GM21367 (cell line): ENCODE results near the gene PHACTR1.
"Not testable (repeated sequence)": the region's sequence is repeated elsewhere in the genome, so short reads cannot be mapped to it uniquely, and the experiment has no call there.

ENCODE experiments used
- ATAC-seq: cut with Tn5 transposase; IDR thresholded peaks from one replicate; pipeline ENCODE4 v1.9.1; 2021; ENCODE audit not compliant: unreplicated experiment

PHACTR1 gene

DNA sequence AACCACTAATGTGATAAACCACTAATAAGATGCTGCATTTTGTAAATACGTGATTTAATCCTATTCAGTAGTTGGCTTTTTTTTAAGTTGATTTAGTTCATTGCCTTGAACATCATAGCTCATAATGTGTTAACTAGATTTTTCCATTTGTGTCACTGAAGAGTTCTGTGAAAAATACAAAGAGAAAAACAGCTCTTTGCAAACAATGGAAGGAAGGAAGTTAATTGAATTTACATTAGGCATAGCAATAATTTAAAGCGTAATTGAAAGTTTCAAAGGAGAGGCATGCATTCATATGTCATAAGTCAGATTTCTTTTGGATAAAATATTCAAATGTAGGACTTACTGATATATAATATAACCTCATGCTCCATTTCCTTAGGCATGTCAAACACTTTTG, 509.5 kb downstream of the PHACTR1 start:
- ATAC-seq = no peak

DNA sequence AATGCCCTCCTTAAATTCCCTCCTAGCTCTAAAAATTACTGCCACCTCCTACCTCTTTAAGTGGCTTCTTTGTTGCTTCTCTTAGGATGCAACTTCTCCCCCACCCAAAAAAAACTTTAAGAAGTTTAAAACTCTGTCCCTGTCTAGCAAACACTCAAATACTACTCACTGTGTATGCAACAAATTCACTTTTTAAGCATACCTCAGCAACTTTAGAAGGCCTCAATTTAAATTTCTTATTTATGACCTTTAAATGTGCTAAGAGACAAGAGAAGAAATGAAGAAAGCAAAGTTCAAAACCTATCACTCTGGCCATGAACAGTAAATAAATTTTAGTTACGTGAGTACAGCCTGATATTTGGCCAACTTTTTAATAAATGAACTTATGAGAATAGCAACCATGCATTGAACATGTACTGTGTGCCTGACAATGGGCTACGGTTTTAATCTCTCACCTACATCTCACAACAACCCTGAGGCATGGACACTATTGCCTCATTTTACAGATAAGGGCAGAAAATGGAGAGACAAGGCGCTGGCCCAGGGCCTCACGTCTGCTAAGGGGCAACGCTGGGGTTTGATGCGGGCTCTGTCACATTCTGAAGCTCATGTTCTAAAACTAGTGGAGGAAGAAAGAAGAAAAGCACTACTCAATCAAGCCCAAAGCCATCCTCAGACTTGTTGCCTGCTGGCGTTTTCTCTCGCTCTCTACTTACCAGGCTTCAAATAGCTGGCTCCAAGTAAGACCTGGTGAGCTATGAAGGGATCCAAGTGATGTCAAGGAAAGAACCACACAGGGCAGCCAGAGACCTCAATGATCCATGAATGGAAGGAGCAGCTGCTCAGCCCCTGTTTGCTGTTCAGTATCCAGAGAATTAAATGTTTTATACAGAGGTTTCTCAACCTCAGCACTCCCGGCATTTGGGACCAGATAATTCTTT, 512.0 kb downstream of the PHACTR1 start:
- no peak for ATAC-seq

DNA sequence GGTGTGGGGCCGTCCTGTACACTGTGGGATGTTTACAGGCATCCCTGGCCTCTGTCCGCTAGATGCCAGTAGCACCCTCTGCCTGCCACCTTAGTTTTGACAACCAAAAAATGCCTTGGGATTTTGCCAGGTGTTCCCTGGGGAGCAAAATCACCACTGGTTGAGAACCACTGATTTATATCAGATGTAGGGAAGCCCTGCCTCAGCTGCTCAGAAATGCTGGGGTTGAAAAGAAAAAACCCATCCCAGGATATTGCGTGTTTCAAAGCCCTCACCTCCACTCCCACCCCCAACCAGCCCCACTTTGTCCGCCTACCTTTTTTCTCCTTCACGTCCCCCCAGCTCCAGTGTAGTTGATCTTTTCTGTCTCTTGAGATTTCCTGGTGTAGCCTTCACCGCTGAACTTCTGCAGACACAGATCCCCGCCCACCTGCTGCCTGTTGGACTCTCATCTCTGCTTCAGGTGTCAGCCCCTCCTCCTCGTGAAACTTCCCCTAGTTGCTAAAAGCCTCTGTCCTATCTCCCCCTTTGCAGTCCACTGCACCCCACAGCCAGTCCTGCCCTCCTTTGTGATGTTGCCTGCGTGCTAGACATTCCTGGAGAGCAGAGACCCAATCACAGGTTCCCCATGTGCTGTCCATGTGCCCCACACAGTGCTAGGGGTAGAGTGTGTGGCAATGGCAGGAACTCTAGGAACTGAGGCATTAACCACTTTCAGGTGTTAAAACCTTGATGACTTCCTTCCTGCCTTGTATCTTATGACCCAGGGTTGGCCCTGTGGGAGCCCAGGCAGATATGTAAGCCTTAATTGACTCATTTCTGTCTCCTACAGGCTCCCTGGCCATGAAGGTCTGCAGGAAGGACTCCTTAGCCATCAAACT, 512.9 kb downstream of the PHACTR1 start:
- ATAC-seq = peak; percentile 85

DNA sequence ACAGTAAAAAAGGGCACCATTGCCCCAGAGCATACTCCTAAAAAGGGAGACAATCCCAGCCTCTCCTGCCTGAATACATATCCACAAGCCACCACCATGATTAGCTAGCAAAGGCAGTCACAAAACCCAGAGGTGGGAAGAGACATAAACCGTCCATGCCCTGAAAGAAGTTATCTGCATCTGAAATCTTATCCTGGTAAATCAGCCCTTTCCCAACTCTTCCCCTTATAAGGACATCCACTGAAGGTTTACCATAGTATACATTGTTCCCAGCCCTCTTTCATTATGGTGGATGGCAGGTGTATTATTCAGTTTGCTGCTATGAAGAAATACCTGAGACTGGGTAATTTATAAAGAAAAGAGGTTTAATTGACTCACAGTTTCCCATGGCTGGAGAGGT, 516.5 kb downstream of the PHACTR1 start:
- no peak for ATAC-seq

DNA sequence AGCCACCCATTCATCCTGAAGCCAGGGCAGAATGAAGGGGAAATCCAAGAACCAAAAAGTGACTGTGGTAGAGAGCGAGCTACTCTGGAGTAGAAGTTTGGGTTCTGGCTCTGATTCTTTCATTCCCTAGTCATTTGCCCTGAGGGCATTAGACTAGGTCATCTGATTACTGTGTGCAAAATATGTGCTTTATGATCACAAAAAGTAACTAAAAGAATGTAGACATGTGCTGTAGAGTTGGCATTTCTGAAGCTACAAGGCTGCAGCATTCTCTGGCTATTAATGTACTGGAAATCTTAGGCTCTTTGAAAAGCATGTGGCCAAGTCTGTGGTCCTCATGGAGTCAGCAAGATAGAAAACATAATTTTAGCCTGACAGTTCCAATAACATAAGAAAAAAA, 517.6 kb downstream of the PHACTR1 start:
- no peak for ATAC-seq

DNA sequence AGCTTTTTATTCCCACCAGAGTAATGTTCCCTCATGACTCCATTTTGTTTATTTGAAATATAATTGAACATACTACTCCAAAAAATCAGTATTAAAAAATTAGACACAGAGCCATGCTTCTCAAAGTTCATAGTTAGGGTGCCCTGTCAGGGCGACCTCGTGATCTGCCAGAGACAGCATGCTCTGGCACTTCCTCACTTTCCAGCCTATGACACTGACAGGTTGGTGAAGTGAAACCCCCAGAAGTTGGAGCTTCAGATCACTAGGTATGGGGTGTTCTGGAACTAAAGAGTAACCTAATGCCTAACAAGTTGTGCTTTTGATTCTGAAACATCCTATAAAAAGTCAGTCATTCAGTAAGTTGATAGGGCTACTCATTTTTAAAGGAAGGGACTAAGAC, 518.8 kb downstream of the PHACTR1 start:
- no peak for ATAC-seq

DNA sequence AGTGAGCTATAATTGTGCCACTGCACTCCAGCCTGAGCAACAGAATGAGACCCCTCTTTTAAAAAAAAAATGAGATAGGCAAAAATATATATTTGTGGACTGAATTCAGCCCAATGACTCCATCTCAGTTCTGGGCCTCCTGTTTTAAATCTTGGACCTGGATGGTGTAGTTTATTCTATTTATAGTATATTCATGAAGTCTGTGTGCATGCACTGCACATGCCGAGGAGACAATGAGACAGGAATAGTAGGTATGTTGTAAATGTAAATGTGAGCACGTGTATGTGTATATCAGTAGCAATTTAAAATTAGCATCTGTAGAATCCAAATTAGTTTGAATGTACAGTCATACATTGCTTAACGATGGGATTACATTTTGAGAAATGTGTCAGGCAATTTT, 520.8 kb downstream of the PHACTR1 start:
- no peak for ATAC-seq

DNA sequence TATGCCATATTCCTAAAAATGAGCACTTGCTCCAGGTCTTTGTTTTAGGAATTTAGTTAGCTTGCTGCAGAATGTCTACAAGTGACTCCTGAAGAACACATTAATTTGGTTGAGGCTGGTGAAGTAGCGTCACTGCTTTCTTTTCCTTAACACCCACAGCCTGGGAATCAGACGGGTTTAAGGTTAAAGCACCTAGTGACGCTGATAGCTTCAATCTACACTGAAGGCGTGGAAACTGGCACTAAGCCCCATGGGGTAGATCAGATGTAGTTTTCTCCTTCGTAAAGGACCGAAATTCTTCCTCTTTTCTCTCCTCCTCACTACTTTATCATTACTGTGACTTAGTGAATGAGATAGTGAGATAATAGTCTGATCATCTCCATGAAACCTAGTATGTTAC, 521.5 kb downstream of the PHACTR1 start:
- no peak for ATAC-seq

DNA sequence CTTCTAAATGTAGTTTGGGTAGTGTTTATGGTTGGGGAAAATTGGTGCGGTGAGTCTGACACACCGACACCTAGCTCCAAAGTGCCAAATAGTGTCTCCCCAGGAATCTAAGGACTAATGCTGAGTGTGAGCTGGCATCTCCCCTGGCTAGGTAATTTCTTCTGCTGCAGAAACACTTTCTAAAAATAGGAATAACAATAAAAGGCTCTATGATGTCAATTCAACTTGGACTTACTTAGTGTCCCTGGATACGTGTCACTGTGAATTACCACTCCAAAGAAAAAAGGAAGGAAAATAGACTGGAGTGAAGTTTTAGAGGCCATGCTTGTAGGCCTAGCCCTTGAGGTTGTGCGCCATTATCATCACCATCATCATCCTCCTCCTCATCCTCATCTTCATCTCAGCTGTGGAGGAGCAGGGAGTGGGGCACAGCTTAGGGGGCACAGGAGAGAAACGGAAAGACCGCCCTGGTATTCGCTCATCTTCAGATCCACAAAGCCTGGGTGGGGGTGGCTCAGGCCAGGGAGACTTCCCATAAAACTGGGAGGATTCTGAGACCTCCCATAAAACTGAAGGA, 522.2 kb downstream of the PHACTR1 start:
- ATAC-seq = no peak

DNA sequence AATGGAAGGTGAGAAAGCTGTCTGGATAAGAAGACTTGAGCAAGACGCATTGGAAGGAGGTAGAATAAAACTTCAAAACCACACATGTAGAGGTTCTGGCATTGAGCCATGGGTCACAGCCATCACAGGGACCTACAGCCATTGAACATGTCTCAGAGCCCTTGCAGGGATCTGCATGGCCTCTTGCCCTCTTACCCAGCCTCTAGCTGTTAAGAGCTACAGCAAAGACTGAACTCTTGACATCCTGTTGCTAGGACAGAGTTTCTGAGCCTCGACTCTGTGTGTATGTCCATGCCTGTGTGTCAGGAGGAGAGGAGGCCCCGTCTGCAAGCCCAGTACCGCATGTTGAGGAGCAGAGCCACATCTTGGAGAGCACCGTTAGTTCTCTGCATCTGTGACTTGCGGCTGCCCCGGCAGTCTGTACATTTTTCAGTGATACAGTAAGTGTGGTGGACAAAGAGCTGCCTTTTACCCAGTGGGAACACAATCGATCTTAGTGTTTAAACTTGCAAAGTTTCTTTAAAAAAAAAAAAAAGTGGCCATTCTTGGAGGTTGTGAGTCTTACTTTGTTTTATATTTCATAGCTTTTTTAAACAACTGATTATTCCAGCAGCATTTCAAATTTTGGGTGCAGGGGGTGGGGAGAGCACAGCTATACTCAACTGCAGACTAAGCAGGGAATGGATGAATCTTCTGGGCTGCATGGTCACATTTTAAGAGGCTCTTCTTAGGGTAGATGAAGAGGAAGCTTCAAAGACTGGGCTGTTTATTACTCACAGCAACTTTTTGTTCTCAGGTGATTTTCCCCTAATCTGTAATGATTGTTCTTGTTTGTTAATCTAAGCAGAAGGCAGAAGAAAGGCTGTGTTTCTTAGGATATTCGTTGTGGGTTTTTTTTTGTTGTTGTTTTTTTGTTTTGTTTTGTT, 523.2 kb downstream of the PHACTR1 start:
- ATAC-seq = no peak

DNA sequence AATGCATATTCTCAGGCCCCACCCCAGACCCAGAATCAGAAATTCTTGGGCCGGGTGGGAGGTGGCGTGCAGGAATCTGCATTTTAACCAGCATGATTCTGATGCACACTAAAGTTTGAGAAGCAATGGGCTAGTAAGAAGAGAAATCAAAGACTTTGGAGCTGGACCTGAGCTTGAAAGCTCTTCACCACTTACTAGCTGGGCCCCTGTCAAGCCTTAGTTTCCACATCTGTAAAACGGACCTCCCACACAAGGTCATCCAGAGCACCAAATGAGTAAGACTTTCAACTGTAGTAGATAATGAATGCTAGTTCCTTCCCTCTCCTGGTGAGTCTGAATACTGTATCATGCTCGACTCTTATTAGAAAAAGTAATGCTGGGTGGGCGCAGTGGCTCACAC, 524.8 kb downstream of the PHACTR1 start:
- no peak for ATAC-seq

DNA sequence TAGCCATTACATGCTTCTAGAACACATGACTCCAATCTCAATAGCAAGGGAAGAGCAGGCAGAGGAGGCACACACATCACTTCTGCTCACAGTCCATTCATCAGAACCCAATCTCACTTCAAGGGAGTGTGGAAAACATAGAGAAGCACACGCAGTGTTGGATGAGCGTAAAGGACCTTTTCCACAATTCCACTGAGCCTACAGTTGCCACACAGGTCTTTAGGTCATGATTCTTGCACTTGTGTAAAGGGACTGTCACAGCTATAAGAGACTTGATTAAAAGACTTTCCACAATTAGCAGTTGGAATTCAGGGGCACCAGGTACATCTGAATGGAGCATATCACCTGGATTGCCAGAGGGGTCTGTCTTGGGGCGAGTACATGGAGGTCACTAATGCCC, 525.6 kb downstream of the PHACTR1 start:
- ATAC-seq = no peak

DNA sequence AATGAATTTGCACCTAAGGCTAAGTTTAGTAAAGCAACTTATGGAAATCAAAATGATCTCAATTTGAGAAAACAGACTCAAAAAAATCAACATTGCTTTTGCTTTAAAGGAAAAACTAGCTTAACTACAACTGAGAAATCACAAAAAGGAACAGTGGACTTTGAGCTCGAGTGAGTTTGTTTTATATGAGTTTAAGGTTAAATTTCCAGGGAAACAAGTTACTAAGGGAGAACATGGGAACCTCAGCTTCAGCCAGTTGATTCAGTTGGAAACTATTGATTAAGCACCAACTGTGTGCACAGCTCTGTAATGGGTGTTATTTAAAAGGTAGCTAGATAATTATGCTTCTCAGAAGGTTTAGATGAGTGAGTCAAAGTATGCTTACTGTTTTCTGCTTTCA, 526.0 kb downstream of the PHACTR1 start:
- ATAC-seq = no peak

DNA sequence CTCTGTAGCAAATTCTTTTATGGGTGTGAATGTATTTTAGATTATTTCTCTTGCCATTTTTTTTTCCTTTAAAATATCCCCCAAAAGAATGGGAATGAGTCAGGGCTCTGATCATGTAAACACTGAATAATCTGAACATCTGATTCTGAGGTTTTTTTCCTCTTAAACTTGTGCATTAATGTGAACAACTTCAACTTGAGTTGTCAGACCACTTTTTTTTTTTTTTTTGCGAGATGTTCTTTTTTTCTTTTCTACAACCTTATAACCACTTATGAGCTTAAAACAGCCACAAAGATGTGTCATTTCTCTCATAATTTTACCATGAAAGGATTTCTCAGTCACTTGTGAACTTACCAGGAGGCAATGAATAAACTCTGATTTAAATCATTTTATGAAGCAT, 526.5 kb downstream of the PHACTR1 start:
- no peak for ATAC-seq

DNA sequence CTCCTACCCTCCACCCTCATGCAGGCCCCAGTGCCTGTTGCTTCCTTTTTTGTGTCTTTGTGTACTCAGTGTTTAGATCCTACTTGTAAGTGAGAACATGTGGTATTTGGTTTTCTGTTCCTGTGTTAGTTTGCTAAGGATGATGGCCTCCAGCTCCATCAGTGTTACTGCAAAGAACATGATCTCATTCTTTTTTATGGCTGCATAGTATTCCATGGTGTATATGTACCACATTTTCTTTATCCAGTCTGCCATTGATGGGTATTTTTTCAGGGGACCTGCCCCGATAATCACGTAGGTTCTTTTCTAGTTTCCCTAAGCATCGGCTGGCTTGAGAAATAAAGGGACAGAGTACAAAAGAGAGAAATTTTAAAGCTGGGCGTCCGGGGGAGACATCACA, 527.2 kb downstream of the PHACTR1 start:
- not testable (repeated sequence) for ATAC-seq

DNA sequence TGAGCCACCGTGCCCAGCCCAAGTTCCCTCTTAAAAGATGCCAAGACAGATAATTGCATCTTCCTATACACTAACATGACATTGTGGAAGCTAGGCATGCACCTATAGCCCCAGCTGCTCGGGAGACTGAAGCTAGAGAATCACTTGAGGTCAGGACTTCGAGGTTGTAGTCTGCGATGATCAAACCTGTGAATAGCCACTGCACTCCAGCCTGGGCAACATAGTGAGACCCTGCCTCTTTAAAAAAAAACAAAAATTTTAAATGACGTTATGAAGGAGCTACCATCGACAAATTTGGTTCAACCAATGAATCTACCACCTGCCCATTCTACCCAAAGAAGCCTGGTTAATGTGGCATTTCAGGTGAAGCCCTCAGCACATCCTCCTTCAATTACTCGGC, 531.1 kb downstream of the PHACTR1 start:
- no peak for ATAC-seq

DNA sequence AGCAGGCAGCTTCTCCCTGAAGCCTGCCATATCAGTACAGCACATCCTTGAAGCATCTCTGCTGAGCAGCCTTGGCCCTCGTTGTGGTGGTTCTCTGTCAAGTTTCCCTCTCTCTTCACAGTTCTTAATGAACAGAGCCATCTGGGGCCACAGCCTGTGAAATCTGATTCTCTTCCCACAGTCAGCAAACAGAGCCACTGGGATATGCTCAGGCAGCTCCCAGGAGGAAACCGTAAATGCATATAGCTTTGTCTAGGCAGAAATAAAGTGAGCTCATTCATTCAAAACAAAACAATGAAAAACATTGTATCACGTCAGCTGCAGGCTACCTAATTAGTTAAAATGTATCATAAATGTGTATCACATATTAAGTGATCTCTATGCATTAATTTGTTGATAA, 531.5 kb downstream of the PHACTR1 start:
- ATAC-seq = no peak

DNA sequence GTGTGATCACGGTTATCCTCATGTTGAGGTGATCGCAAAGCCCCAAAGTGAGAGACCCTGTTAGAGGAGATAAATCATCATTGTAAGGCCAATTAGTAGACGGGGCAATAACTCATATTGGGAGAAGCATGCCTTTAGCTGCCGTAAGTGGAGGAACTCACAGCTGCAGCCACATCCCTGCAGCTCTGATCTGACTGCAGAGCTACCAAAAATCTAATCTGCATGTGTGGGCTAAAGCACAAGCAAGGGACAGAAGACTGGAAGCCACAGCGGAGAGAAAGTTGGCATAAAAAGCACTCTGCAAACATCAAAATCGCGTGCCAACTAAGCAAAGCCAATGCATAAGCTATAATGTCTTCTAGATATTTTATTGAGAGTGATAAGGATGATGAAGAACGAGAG, 532.0 kb downstream of the PHACTR1 start:
- no peak for ATAC-seq

DNA sequence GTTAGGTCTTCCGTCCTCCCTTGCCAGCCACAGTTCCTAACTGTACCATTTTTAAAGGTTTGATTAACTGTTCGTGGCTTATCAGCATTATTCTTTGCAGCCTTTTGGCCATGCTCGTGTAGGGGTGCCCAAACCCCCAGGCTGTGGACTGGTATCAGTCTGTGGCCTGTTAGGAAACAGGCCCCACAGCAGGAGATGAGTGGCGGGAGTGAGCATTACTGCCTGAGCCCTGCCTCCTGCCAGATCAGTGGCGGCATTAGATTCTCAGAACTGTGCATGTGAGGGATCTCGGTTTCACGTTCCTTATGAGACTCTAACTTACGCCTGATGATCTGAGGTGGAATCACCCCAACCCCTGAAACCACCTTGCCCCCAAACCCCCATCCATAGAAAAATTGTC, 532.4 kb downstream of the PHACTR1 start:
- ATAC-seq = no peak

DNA sequence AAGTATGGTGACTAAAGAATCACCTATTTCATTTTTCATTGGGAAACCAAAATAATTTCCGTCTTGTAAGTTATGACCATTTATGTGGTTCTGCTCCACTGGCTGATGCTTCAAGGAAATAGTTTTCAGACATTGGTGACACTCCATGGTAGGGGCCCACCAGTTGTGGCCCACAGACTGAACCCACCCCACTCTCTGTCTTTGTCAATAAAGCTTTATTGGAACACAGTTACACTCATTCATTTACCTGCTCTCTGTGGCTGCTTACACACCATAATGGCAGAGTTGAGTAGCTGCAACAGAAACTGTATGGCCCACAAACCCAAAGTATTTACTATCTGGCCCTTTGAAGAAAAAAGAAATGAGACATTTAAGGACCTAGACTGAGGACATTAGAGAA, 533.2 kb downstream of the PHACTR1 start:
- no peak for ATAC-seq

DNA sequence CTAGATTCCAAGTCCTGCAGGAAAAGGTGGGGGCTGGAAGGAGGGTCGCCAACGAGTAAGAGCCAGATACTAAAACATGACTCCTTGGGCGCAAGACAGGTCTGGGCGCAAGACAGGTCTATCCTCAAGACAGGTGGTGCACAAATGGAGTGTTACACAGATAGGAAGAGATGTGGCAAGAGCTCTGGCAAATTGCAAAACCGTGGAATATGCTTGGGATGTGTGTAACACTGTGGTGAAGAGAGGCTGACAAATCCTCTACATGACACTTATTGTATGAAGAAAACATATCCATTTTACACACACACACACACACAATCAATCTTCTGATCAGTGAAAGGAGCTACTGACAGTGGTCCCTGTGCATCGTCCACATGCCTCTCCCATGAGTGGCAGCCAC, 534.1 kb downstream of the PHACTR1 start:
- no peak for ATAC-seq
